ENCODE data around the gene ORC5.

GRCh38 chr7:104160375-104160774 lies 47.4 kb downstream of the ORC5 start:
- TF ChIP-seq CTCF (optimal IDR thresholded peaks at IDR 0.05 in 1 of 3, IDR thresholded peaks at IDR 0.05 in 1 of 3, conservative IDR thresholded peaks at IDR 0.05 in 1 of 3; ENCODE audit: extremely low read depth in 1 of 3, insufficient read depth in 2 of 3, low read length in 3 of 3), result no peak
- no peak for TF ChIP-seq EZH2 (IDR thresholded peaks at IDR 0.05; ENCODE audit: low read length)

Data from keratinocyte (primary cell).